ENCODE data around the gene PRDM10. TPM values are rescaled to one million over a fixed set of nuclear protein-coding genes. Genes with fewer than 3 reads are reported as not detected.

The PRDM10 gene
- total RNA-seq, 1 donor: 8.0 TPM

DNA sequence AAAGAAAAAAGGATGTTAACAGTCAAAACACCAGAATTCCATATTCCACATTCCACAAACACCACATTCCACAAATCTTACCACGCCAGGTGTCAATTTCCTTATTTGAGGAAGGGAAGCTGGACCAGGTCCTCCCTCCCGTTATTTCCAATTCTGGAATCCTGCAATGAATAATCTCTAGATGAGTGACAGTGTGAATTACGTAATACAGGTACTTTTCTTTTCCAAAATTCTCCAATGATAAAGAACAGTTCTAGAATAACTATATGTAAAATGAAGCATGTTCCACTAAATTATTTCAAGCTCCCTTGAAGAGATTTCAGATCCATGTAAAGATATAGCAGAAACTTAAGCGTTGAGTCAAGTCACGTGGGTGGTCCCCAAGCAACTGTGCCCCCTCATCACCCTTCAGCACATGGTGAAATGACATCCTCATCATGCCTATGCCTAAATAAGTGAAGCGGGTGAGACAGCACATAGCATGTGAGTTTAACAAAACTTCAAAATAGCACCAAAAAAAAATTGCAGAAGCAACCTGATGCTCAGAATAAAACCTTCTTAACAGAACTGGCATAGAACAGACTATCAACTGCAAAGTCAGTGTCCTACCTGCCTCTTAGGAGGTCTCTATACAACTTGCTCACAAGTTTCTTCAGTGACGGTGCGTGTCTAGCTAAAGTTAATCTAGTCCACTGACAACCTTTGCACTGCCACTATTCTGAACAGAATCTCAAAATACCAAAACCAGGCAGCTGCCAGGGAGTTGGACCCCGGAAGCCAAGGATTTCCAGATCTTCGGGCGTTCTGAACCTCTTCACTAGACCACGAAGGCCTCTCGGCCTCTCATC lies 108.1 kb downstream of the PRDM10 start:
- Histone ChIP-seq H3K36me3 (ENCODE audit: insufficient read depth, low read length) (peaks cover 17% of the 10 kb centered on the region), H3K27me3 (ENCODE audit: insufficient read depth, low read length) (no peaks in the 10 kb centered on the region), H3K27ac (ENCODE audit: low read depth, low read length) (peak overlapping the region; percentile 3), H4K20me1 (ENCODE audit: insufficient read depth, low read length) (peaks cover 5% of the 10 kb centered on the region), H3K79me2 (ENCODE audit: insufficient read depth, low read length) (peaks cover 18% of the 10 kb centered on the region), H3K4me2 (ENCODE audit: insufficient read depth, low read length) (peak overlapping the region; percentile 84), H3K4me1 (ENCODE audit: insufficient read depth, low read length) (peaks cover 13% of the 10 kb centered on the region), H3K9me3 (ENCODE audit: low read depth, low read length) (no peaks in the 10 kb centered on the region), H2AFZ (ENCODE audit: low read length) (peak overlapping the region; percentile 88), H3K4me3 (ENCODE audit: insufficient read depth, low read length) (peak overlapping the region; percentile 89)
- TF ChIP-seq, protein P1, sequence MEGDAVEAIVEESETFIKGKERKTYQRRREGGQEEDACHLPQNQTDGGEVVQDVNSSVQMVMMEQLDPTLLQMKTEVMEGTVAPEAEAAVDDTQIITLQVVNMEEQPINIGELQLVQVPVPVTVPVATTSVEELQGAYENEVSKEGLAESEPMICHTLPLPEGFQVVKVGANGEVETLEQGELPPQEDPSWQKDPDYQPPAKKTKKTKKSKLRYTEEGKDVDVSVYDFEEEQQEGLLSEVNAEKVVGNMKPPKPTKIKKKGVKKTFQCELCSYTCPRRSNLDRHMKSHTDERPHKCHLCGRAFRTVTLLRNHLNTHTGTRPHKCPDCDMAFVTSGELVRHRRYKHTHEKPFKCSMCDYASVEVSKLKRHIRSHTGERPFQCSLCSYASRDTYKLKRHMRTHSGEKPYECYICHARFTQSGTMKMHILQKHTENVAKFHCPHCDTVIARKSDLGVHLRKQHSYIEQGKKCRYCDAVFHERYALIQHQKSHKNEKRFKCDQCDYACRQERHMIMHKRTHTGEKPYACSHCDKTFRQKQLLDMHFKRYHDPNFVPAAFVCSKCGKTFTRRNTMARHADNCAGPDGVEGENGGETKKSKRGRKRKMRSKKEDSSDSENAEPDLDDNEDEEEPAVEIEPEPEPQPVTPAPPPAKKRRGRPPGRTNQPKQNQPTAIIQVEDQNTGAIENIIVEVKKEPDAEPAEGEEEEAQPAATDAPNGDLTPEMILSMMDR (IDR thresholded peaks at IDR 0.05; ENCODE audit: extremely low read depth, low read depth, low read length): no peak
- no peak for DNase-seq (ENCODE audit: insufficient read length, low spot score, missing footprints)

DNA sequence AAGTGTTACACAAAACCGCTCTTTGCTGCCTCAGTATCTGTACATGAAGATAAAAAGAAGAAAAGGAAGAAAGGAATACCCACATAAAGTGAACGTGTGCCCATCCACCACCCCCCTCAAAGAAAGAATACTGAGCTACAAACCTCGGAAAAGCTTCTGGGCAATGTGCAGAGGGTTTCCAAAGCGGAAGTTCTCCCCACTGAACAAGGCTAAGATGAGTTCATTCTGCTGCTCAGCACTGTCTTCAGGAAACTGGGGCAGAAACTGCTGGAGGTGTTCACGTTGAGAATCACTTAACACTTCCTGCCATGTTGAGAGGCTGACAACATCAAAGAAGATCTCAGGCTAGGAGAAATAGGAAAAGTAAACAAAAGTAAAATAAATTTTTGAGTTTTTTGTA lies 114.2 kb downstream of the PRDM10 start:
- no peaks in the 10 kb centered on the region for H4K20me1 ChIP-seq (ENCODE audit: insufficient read depth, low read length)
- no peaks in the 10 kb centered on the region for H3K9me3 ChIP-seq (ENCODE audit: low read depth, low read length)
- H3K36me3 ChIP-seq (ENCODE audit: insufficient read depth, low read length): peaks cover 67% of the 10 kb centered on the region
- H3K79me2 ChIP-seq (ENCODE audit: insufficient read depth, low read length): peaks cover under 1% of the 10 kb centered on the region
- TF ChIP-seq, protein P1 (IDR thresholded peaks at IDR 0.05; ENCODE audit: extremely low read depth, low read depth, low read length): no peak
- no peak overlapping the region for H2AFZ ChIP-seq (ENCODE audit: low read length)
- no peak overlapping the region for H3K27ac ChIP-seq (ENCODE audit: low read depth, low read length)
- no peak for DNase-seq (ENCODE audit: insufficient read length, low spot score, missing footprints)
- H3K27me3 ChIP-seq (ENCODE audit: insufficient read depth, low read length): no peaks in the 10 kb centered on the region
- no peak overlapping the region for H3K4me3 ChIP-seq (ENCODE audit: insufficient read depth, low read length)
- H3K4me2 ChIP-seq (ENCODE audit: insufficient read depth, low read length): no peak overlapping the region
- H3K4me1 ChIP-seq (ENCODE audit: insufficient read depth, low read length): no peaks in the 10 kb centered on the region

DNA sequence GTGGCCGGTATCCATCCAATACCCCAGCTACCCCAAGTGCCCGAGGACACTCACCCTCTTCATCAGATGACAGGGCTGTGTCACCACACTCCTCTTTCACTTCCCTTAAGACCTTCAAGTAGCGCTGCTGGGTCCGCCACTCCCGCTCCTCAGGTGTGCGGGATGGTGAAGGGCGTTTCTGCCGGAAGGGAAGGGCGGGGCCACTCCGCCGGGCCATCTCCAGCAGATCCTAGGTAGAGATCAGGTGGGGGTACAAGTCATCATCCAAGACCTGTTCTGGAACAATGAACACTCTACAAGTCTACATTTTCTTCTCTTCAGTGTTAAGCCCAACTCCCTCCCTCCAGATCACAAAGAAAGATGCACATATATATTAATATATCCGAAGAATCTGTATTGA lies 117.3 kb downstream of the PRDM10 start:
- TF ChIP-seq, protein P1 (IDR thresholded peaks at IDR 0.05; ENCODE audit: extremely low read depth, low read depth, low read length): no peak
- H3K4me2 ChIP-seq (ENCODE audit: insufficient read depth, low read length): no peak overlapping the region
- H3K9me3 ChIP-seq (ENCODE audit: low read depth, low read length): no peaks in the 10 kb centered on the region
- no peaks in the 10 kb centered on the region for H3K4me1 ChIP-seq (ENCODE audit: insufficient read depth, low read length)
- no peak for DNase-seq (ENCODE audit: insufficient read length, low spot score, missing footprints)
- no peak overlapping the region for H2AFZ ChIP-seq (ENCODE audit: low read length)
- no peak overlapping the region for H3K27ac ChIP-seq (ENCODE audit: low read depth, low read length)
- H4K20me1 ChIP-seq (ENCODE audit: insufficient read depth, low read length): no peaks in the 10 kb centered on the region
- H3K27me3 ChIP-seq (ENCODE audit: insufficient read depth, low read length): no peaks in the 10 kb centered on the region
- H3K79me2 ChIP-seq (ENCODE audit: insufficient read depth, low read length): no peaks in the 10 kb centered on the region
- H3K4me3 ChIP-seq (ENCODE audit: insufficient read depth, low read length): no peak overlapping the region
- peaks cover 81% of the 10 kb centered on the region for H3K36me3 ChIP-seq (ENCODE audit: insufficient read depth, low read length)

DNA sequence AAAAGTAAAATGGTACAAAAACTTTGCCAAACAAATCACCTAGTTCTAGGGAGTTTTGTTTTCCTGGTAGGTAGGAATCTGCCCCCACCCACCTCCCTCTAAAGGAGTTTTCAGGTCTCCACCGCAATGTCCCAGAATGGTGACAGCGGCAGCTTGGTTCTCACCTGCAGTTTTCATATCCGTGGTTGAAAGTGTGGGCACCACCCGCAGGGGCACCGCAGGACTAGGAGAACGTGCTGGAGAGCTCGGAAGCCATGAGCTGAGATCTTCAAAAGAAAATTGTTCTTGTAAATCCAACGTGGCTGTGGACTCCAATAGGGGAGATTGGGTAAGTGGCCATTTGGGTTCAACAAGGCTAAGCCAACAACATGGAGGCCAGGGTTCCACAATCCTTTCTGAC lies 118.1 kb downstream of the PRDM10 start:
- TF ChIP-seq, protein P1 (IDR thresholded peaks at IDR 0.05; ENCODE audit: extremely low read depth, low read depth, low read length): no peak

More for the DNA sequence above, 118.1 kb downstream of the PRDM10 start:
- Histone ChIP-seq H4K20me1 (ENCODE audit: insufficient read depth, low read length) (no peaks in the 10 kb centered on the region), H3K9me3 (ENCODE audit: low read depth, low read length) (no peaks in the 10 kb centered on the region), H3K27me3 (ENCODE audit: insufficient read depth, low read length) (no peaks in the 10 kb centered on the region), H3K4me2 (ENCODE audit: insufficient read depth, low read length) (no peak overlapping the region), H3K79me2 (ENCODE audit: insufficient read depth, low read length) (no peaks in the 10 kb centered on the region), H3K36me3 (ENCODE audit: insufficient read depth, low read length) (peaks cover 86% of the 10 kb centered on the region), H3K27ac (ENCODE audit: low read depth, low read length) (no peak overlapping the region), H3K4me1 (ENCODE audit: insufficient read depth, low read length) (no peaks in the 10 kb centered on the region), H3K4me3 (ENCODE audit: insufficient read depth, low read length) (no peak overlapping the region), H2AFZ (ENCODE audit: low read length) (no peak overlapping the region)
- no peak for DNase-seq (ENCODE audit: insufficient read length, low spot score, missing footprints)
